Activated CD8-positive, alpha-beta memory T cell treated with anti-CD3 and anti-CD28 coated beads, Interleukin-2, amount 50 U/mL, for 48 hours (primary cell): ENCODE data around the gene C10orf67.

ENCODE experiments used
- DNase-seq: peaks from one replicate; pipeline ENCODE4 v3.0.0-alpha.2; 2020

C10orf67 gene

DNA sequence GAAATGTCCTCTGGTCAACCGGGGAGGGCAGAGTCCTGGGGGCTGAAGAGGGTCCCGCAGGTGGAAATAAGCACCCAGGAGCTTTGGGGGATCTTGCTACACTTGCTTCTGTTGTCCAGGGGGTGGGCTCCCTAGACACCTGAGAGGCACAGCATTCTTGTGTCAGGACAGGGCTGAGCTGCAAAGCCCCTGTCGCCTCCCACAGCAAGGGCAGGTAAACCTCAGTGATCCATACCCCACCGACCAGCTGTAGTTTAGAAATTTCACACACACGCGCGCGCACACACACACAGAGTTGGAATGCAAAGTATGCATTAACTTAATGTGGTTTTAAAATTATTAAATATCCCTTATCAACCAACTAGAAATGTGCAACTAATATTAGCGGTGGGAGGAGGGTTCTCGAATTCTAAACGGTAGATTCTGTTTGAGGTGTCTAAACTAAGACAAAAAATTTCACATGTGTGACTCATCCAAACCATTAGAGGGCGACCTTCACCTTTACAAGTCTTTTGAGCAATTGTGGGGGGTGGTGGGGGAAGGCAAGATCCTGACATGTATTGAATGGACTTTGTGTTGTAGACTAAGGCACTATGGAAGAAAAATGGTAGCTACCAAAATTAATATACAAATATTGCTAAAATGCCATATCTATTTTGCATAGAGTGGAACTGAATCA is 186.8 kb downstream of the C10orf67 start:
- no peak for DNase-seq

DNA sequence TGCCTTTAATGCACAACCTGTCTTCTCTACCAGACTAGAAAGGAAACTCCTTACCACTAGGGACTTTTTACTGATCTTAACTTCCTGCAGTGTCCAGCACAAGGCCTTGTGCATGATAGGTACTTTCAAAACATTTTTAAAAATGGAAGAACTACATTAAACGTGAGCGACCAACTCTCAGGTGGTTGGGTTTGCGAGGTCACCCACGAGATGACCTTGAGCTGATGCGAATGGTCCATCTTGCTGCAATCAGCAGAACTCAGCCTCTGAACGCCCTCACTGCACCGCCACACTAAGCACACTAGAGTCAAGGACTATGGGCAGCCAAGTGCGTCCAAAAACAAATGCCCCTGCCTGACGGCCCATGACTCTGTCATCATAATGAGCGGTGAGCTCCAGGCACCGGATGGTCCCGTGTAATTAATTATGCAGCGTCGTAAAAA is 187.3 kb downstream of the C10orf67 start:
- no peak for DNase-seq

DNA sequence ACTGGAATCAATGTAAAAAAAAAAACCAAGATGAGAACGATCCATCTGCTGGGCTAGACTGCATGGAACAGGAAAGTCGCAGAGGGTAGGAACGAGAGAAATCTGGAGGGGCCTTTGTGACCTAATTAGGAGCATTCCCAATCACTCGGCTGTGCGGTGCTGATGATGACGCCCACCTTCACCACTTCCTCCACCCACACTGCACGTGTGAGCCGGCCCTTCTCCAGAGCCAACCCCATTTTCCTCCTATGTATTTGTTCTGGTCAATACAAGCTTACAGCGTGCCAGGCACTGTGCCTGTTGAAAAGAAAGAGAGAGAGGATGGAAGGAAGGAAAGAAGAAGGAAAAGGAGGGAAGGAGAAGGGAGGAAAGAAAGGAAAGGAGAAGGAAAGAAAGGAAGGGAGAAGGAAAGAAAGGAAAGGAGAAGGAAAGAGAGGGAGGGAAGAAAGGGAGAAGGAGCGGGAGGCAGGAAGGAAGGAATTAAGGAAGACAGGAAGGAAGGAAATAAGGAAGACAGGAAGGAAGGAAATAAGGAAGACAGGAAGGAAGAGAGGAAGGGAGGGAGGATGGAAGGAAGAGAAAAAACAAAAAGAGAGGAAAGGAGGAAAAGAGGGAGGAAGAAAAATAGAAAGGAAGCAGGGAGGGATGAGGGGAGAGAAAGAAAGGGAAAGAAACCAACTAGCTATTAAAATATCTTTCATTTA is 188.0 kb downstream of the C10orf67 start:
- no peak for DNase-seq

DNA sequence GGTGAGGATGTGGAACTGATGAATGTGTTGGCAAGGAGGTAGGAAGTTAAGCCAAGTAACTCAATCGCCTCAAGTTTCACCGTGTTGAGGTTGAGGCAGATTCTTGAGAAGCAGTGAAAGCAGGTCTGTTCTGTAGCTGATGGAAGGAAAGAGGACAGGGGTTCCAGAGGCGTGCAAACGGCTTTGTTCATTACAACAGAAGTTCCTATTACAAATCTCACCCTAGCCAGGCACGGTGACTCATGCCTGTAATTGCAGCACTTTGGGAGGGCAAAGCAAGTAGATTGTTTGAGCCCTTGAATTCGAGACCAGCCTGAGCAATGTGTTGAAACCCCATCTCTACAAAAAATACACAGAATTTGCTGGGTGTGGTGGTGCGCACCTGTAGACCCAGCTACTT is 189.4 kb downstream of the C10orf67 start:
- DNase-seq: no peak
